Tibial artery (tissue), 4 donors: ENCODE results near the gene CCDC57.

ENCODE experiments used
- DNase-seq, 2 donors: peaks; one replicate each; pipeline ENCODE4 v3.0.0-alpha.2; 2019
- H3K27ac ChIP-seq, 2 donors: fragments of 200-600 bp; sonication (generic) in 1 of 2; 1 replicate in 1 of 2; 2 replicates in 1 of 2; pipeline ENCODE4 v1.5.1; 2018 to 2019; ENCODE audit warnings: mild to moderate bottlenecking in 1 of 2
- H3K27me3 ChIP-seq, 2 donors: fragments of 200-600 bp; sonication (generic) in 1 of 2; one replicate each; pipeline versions ENCODE4 v1.5.1 to v1.6.0; 2016 to 2019
- H3K36me3 ChIP-seq, 3 donors: fragments of 200-600 bp; sonication (generic) in 2 of 3; one replicate each; pipeline ENCODE4 v1.5.1; 2016 to 2019; ENCODE audit warnings: mild to moderate bottlenecking in 2 of 3
- H3K4me1 ChIP-seq, 4 donors: fragments of 200-600 bp; sonication (generic) in 2 of 4; 1 replicate in 3 of 4; 2 replicates in 1 of 4; pipeline ENCODE4 v1.5.1; 2016 to 2019
- H3K4me3 ChIP-seq, 2 donors: fragments of 200-600 bp; sonication (generic) in 1 of 2; 1 replicate in 1 of 2; 2 replicates in 1 of 2; pipeline ENCODE4 v1.5.1; 2018 to 2019; ENCODE audit warnings: mild to moderate bottlenecking in 2 of 2
- H3K9me3 ChIP-seq, 3 donors: fragments of 200-600 bp; sonication (generic) in 1 of 3; one replicate each; pipeline ENCODE4 v1.5.1; 2016 to 2019
- CTCF ChIP-seq, 2 experiments: fragments of 200-600 bp in 1 of 2; fragments of 450-650 bp in 1 of 2; IDR thresholded peaks; one replicate each; pipeline ENCODE4 v1.5.1; 2017 to 2019; ENCODE audit warnings: antibody characterized with exemption in 2 of 2, mild to moderate bottlenecking in 1 of 2, moderate library complexity in 1 of 2
- intact Hi-C: fragments of 100-400 bp; cut with DNase I; formaldehyde crosslinking; loops from one replicate; pipeline ENCODE4 v1.15.0; 2023; ENCODE audit warnings: low total_unique reads

The CCDC57 gene

GRCh38 chr17:82091264-82092066 is 121.2 kb downstream of the CCDC57 start:
- Histone ChIP-seq H3K27ac (no peak overlapping the region), H3K36me3 (peaks cover 86 to 99% (median 96%) of the 10 kb centered on the region in 3 donors), H3K4me1 (peaks cover 0 to 12% (median 7%) of the 10 kb centered on the region in 4 donors), H3K4me3 (no peak overlapping the region), H3K27me3 (no peaks in the 10 kb centered on the region), H3K9me3 (no peaks in the 10 kb centered on the region)
- intact Hi-C loops: no loop called here
- no peak for TF ChIP-seq CTCF (IDR thresholded peaks at IDR 0.05)
- no peak for DNase-seq

- no peak for TF ChIP-seq CTCF (IDR thresholded peaks at IDR 0.05)
- H3K27me3 ChIP-seq: no peaks in the 10 kb centered on the region
- intact Hi-C loops: no loop called here
- H3K27ac ChIP-seq: no peak overlapping the region
- peaks cover 0 to 5% (median 1%) of the 10 kb centered on the region in 4 donors for H3K4me1 ChIP-seq
- peaks cover 93 to 100% (median 99%) of the 10 kb centered on the region in 3 donors for H3K36me3 ChIP-seq
- H3K9me3 ChIP-seq: no peaks in the 10 kb centered on the region
- H3K4me3 ChIP-seq: no peak overlapping the region
- no peak for DNase-seq
Measured at GRCh38 chr17:82090549-82091263, 121.9 kb downstream of the CCDC57 start.

GRCh38 chr17:82089723-82090548 is 122.7 kb downstream of the CCDC57 start:
- H3K27ac ChIP-seq: no peak overlapping the region
- DNase-seq: no peak
- H3K9me3 ChIP-seq: no peaks in the 10 kb centered on the region
- no peaks in the 10 kb centered on the region for H3K27me3 ChIP-seq
- TF ChIP-seq CTCF (IDR thresholded peaks at IDR 0.05): no peak
- peaks cover 97 to 100% (median 99%) of the 10 kb centered on the region in 3 donors for H3K36me3 ChIP-seq
- H3K4me1 ChIP-seq: no peaks in the 10 kb centered on the region
- intact Hi-C loops: no loop called here
- H3K4me3 ChIP-seq: no peak overlapping the region

- Histone ChIP-seq H3K4me3 (no peak overlapping the region), H3K36me3 (peaks cover 97 to 100% (median 100%) of the 10 kb centered on the region in 3 donors), H3K27ac (no peak overlapping the region), H3K9me3 (no peaks in the 10 kb centered on the region), H3K27me3 (no peaks in the 10 kb centered on the region), H3K4me1 (no peaks in the 10 kb centered on the region)
- TF ChIP-seq CTCF (IDR thresholded peaks at IDR 0.05): no peak
- intact Hi-C loops: no loop called here
- DNase-seq: no peak
Measured at GRCh38 chr17:82088838-82089722, 123.6 kb downstream of the CCDC57 start.
